Subcutaneous abdominal adipose tissue (tissue), 5 donors: ENCODE data around the gene PDLIM5.
"Not testable (repeated sequence)": the region's sequence is repeated elsewhere in the genome, so short reads cannot be mapped to it uniquely, and the experiment has no call there.

Experiments used
- H3K27ac ChIP-seq: one replicate; pipeline ENCODE4 v1.7.0; 2013; ENCODE audit warnings: low read depth, mild to moderate bottlenecking, inconsistent platforms, low read length, moderate library complexity
- H3K27me3 ChIP-seq, 5 donors: one replicate each; pipeline ENCODE4 v1.7.0; 2013; ENCODE audit warnings: low read length in 5 of 5, inconsistent platforms in 1 of 5; ENCODE audit not compliant: control insufficient read depth in 5 of 5, insufficient read depth in 4 of 5
- H3K36me3 ChIP-seq, 5 donors: one replicate each; pipeline ENCODE4 v1.7.0; 2013; ENCODE audit warnings: low read length in 5 of 5; ENCODE audit not compliant: control insufficient read depth in 5 of 5, insufficient read depth in 5 of 5
- H3K4me1 ChIP-seq, 5 donors: one replicate each; pipeline ENCODE4 v1.7.0; 2013; ENCODE audit warnings: low read length in 5 of 5, mild to moderate bottlenecking in 3 of 5, moderate library complexity in 1 of 5; ENCODE audit not compliant: control insufficient read depth in 5 of 5, insufficient read depth in 5 of 5
- H3K4me3 ChIP-seq, 5 donors: one replicate each; pipeline ENCODE4 v1.7.0; 2013; ENCODE audit warnings: low read length in 5 of 5, low read depth in 1 of 5
- H3K9ac ChIP-seq, 5 donors: one replicate each; pipeline ENCODE4 v1.7.0; 2013; ENCODE audit warnings: low read length in 5 of 5, mild to moderate bottlenecking in 4 of 5, moderate library complexity in 3 of 5
- H3K9me3 ChIP-seq, 5 donors: one replicate each; pipeline ENCODE4 v1.7.0; 2013; ENCODE audit warnings: low read length in 5 of 5; ENCODE audit not compliant: control insufficient read depth in 5 of 5
- donor health status: healthy.
- donor health status: healthy.
- donor health status: healthy.
- donor health status: healthy.
- donor health status: healthy.

The PDLIM5 gene

GRCh38 chr4:94548571-94548970 lies 96.8 kb downstream of the PDLIM5 start:
- Histone ChIP-seq H3K27ac (no peak overlapping the region), H3K9me3 (no peaks in the 10 kb centered on the region), H3K27me3 (no peaks in the 10 kb centered on the region), H3K4me1 (peaks cover 0 to 4% (median 2%) of the 10 kb centered on the region in 5 donors), H3K36me3 (no peaks in the 10 kb centered on the region), H3K4me3 (no peak overlapping the region), H3K9ac (no peak overlapping the region)

- H3K27me3 ChIP-seq: no peaks in the 10 kb centered on the region
- H3K4me3 ChIP-seq: no peak overlapping the region
- H3K27ac ChIP-seq: no peak overlapping the region
- no peak overlapping the region for H3K9ac ChIP-seq
- peaks cover 0 to 4% (median 2%) of the 10 kb centered on the region in 5 donors for H3K4me1 ChIP-seq
- no peaks in the 10 kb centered on the region for H3K9me3 ChIP-seq
- no peaks in the 10 kb centered on the region for H3K36me3 ChIP-seq
Measured at GRCh38 chr4:94550352-94550751, 98.6 kb downstream of the PDLIM5 start.

DNA sequence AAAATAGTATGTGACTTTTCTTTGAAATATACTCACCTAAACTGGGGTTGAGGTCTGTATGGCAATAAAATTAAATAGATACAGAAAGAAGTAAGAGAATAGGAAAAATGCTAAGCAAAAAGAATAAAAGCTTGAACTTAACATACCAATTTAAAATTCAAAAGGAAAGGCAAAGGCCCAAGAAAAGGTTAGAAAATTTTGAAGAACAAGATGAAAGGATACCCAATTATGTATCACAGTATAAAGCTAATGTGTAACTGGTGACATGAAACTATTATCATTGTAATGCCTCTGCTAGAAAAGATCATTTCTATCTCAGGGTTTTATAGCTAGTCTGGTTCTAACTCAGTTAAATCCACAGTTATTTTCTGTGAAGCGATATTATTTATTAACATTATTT lies 99.1 kb downstream of the PDLIM5 start:
- H3K36me3 ChIP-seq: no peaks in the 10 kb centered on the region
- H3K27ac ChIP-seq: no peak overlapping the region
- no peaks in the 10 kb centered on the region for H3K9me3 ChIP-seq
- no peak overlapping the region for H3K9ac ChIP-seq
- H3K4me3 ChIP-seq: no peak overlapping the region
- peaks cover 0 to 4% (median 2%) of the 10 kb centered on the region in 5 donors for H3K4me1 ChIP-seq
- no peaks in the 10 kb centered on the region for H3K27me3 ChIP-seq

DNA sequence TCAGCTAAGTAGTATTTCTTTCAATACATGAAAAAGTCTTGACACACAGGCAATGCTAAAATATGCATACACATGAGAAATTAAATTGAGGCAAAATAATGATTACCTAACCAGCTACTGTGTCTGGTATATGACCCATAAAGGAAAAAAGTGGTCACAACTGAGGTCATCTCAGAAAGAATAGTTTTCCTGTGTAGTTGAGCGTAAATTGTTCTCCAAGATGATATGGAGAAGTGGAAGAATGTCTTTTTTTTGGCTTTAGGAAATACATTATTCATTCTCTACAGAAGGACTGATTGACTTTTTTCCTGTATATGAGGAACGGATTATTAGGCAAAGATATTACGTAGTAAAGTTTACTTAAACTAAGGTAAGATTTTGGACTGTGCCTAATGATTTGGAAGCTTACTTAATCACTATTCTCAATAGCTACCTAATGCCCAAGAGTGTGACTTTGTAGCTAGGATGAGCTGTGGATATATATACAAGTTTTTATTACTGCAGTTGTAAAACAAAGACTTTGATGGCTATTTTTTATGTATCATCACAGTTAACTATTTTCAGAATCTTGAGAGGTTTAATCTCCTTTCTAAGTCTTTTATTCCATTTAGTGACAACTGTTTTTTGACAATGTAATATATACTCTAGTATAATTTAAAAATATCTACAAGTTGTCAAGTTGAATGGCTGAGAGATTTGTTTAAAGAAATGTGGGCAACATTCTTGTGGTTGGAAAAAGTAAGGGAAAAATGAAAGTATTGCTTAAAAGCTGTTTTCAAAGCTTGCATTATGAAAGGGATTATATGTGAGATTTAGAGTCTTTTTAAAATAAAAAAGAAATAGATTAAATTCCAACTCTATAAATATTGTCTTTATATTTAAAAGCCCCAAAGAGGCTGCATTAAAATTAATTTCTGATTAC lies 100.2 kb downstream of the PDLIM5 start:
- Histone ChIP-seq H3K9ac (no peak overlapping the region), H3K27ac (no peak overlapping the region), H3K4me1 (peaks cover 0 to 4% (median 2%) of the 10 kb centered on the region in 5 donors), H3K9me3 (no peaks in the 10 kb centered on the region), H3K4me3 (no peak overlapping the region), H3K27me3 (no peaks in the 10 kb centered on the region), H3K36me3 (no peaks in the 10 kb centered on the region)

DNA sequence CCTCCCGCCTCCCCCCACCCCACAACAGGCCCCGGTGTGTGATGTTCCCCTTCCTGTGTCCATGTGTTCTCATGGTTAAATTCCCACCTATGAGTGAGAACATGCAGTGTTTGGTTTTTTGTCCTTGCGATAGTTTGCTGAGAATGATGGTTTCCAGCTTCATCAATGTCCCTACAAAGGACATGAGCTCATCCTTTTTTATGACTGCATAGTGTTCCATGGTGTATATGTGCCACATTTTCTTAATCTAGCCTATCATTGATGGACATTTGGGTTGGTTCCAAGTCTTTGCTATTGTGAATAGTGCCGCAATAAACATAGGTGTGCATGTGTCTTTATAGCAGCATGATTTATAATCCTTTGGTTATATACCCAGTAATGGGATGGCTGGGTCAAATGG lies 104.3 kb downstream of the PDLIM5 start:
- H3K4me3 ChIP-seq, H3K36me3 ChIP-seq, H3K27me3 ChIP-seq, H3K9me3 ChIP-seq, H3K9ac ChIP-seq, H3K27ac ChIP-seq: not testable (repeated sequence)
- H3K4me1 ChIP-seq: peaks cover 5 to 13% (median 12%) of the 10 kb centered on the region in 5 donors

DNA sequence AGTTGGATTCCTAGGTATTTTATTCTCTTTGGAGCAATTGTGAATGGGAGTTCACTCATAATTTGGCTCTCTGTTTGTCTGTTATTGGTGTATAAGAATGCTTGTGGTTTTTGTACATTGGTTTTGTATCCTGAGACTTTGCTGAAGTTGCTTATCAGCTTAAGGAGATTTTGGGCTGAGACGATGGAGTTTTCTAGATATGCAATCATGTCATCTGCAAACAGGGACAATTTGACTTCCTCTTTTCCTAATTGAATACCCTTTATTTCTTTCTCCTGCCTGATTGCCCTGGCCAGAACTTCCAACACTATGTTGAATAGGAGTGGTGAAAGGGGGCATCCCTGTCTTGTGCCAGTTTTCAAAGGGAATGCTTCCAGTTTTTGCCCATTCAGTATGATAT lies 105.9 kb downstream of the PDLIM5 start:
- H3K4me1 ChIP-seq: peaks cover 5 to 27% (median 21%) of the 10 kb centered on the region in 5 donors
- H3K27me3 ChIP-seq, H3K27ac ChIP-seq, H3K36me3 ChIP-seq, H3K9me3 ChIP-seq, H3K9ac ChIP-seq, H3K4me3 ChIP-seq: not testable (repeated sequence)

GRCh38 chr4:94558392-94558904 lies 106.7 kb downstream of the PDLIM5 start:
- no peaks in the 10 kb centered on the region for H3K36me3 ChIP-seq
- H3K27ac ChIP-seq: no peak overlapping the region
- H3K9me3 ChIP-seq: no peaks in the 10 kb centered on the region
- no peak overlapping the region for H3K4me3 ChIP-seq
- no peak overlapping the region for H3K9ac ChIP-seq
- no peaks in the 10 kb centered on the region for H3K27me3 ChIP-seq
- peaks cover 5 to 27% (median 24%) of the 10 kb centered on the region in 5 donors for H3K4me1 ChIP-seq

DNA sequence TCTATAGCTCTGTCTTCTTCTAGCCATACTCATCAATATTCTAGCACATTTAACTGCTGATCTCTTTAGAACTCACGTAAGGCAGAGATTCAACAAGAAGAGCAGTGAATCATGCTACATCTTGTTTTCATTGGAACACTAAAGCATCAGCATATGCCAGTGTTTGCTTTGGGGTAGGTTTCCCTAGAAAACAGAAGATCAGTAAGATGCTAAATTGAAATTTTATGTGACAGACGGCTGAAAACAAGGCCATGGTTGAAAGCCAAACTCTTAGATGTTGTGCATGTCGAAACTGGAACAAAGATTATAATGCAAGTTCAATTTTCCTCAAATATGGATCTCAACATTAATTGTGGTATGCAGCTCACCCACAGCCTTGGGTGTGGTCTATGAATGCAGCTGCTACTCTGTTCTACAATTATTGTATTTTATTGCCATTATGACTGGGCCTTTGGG lies 107.6 kb downstream of the PDLIM5 start:
- Histone ChIP-seq H3K27ac (no peak overlapping the region), H3K9me3 (no peaks in the 10 kb centered on the region), H3K27me3 (no peaks in the 10 kb centered on the region), H3K4me3 (no peak overlapping the region), H3K4me1 (peaks cover 5 to 28% (median 24%) of the 10 kb centered on the region in 5 donors), H3K9ac (no peak overlapping the region), H3K36me3 (no peaks in the 10 kb centered on the region)

DNA sequence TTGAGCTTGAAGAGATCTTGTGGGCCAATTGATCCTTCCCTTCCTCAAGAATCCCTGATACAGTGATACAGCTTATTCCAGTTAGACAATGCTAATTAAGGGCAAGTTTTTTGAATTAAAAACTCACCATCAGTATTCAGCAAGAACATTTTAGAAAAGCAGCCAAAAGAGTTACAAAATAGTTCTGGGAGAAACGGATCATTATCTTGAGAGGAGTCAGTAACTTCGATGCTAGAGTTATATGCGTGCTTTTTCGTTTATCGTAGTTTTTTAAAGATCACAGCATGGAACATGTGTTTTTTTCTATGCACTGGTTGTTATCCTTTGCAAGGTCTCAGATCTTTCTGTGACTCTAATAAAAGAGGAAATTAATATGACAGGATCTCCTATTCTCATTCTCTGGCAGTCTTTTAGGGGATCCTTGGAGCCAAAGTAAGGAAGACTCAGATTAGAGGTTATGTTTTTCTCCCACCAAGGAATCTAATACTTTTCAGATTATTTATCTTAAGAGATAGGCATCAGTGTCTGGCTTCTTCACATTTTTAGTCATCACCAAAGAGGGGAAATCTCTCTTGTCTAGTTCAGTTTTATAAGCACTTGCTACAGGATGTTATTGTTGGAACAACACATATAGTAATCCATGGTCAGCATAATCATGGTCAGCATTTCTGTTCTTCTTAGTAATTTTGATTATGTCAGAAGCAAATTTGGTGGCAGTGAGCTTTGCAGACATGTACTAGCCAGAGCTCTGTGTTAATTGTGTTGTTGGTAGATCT lies 109.7 kb downstream of the PDLIM5 start:
- Histone ChIP-seq H3K9me3 (no peaks in the 10 kb centered on the region), H3K4me1 (peaks cover 5 to 28% (median 24%) of the 10 kb centered on the region in 5 donors), H3K4me3 (no peak overlapping the region), H3K36me3 (no peaks in the 10 kb centered on the region), H3K27me3 (no peaks in the 10 kb centered on the region), H3K27ac (peak overlapping the region; percentile 12), H3K9ac (peak overlapping the region in 2 of 5 donors; percentile 47 to 52)

DNA sequence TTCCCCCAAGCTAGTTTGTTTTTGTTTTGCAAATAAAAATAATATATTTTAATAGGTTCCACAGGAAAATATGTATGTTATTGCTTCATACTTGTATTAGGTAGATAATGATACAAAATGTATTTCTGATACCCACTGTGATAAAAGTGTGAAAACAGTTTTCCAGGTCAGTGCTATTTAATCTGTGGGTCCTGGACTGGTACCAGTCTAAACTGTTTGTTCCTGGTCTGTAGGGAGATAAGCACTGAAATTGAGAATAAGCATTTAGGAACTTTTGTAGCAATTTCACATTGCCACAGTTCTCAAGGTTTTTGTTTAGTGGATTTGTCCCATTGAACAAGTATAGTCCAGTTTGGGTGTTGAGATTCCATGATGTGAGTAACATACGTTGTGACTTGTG lies 110.5 kb downstream of the PDLIM5 start:
- H3K27ac ChIP-seq: no peak overlapping the region
- H3K4me1 ChIP-seq: peaks cover 5 to 28% (median 24%) of the 10 kb centered on the region in 5 donors
- H3K36me3 ChIP-seq: no peaks in the 10 kb centered on the region
- H3K4me3 ChIP-seq: no peak overlapping the region
- no peak overlapping the region for H3K9ac ChIP-seq
- H3K27me3 ChIP-seq: no peaks in the 10 kb centered on the region
- no peaks in the 10 kb centered on the region for H3K9me3 ChIP-seq
